Measurements from ENCODE around the gene PVALB. TPM values are rescaled to one million over a fixed set of nuclear protein-coding genes. Genes with fewer than 3 reads are reported as not detected.

Gene PVALB
- total and polyA plus RNA-seq, 4 donors: 0.56 to 3.4 (median 1.1) TPM

GRCh38 chr22:36796552-36797175, 20.2 kb downstream of the PVALB start:
- H3K36me3 ChIP-seq (ENCODE audit: control insufficient read depth in 4 of 4, insufficient read depth in 3 of 4, low read depth in 1 of 4, low read length in 3 of 4): no peaks in the 10 kb centered on the region
- TF ChIP-seq FOXA2 (IDR thresholded peaks at IDR 0.05) (no peak), EGR1 (IDR thresholded peaks at IDR 0.05; ENCODE audit: low read depth in 2 of 2) (no peak), JUND (IDR thresholded peaks at IDR 0.05) (no peak), HNF4A (conservative IDR thresholded peaks at IDR 0.05) (no peak), REST (IDR thresholded peaks at IDR 0.05) (no peak), FOXA1 (IDR thresholded peaks at IDR 0.05) (no peak), GABPA (IDR thresholded peaks at IDR 0.05 in 1 of 2, conservative IDR thresholded peaks at IDR 0.05 in 1 of 2) (no peak), SP1 (IDR thresholded peaks at IDR 0.05) (no peak), ZBTB33 (IDR thresholded peaks at IDR 0.05) (no peak), CTCF (IDR thresholded peaks at IDR 0.05; ENCODE audit: low read depth, low read length, missing input control) (no peak), RAD21 (IDR thresholded peaks at IDR 0.05) (no peak), RXRA (IDR thresholded peaks at IDR 0.05) (no peak), YY1 (IDR thresholded peaks at IDR 0.05) (no peak)
- H3K4me1 ChIP-seq (ENCODE audit: control insufficient read depth in 4 of 4, insufficient read depth in 4 of 4, low read length in 3 of 4): no peaks in the 10 kb centered on the region
- H3K9me3 ChIP-seq (ENCODE audit: control insufficient read depth in 4 of 4, low read length in 3 of 4): no peaks in the 10 kb centered on the region
- DNase-seq (ENCODE audit: low spot score): no peak
- no peak overlapping the region for H3K4me3 ChIP-seq (ENCODE audit: low read depth in 1 of 3, low read length in 3 of 3)
- H3K27me3 ChIP-seq (ENCODE audit: control insufficient read depth in 4 of 4, insufficient read depth in 4 of 4, low read length in 3 of 4): peaks cover 0 to 5% (median 0%) of the 10 kb centered on the region in 4 donors
- H3K27ac ChIP-seq (ENCODE audit: low read depth in 1 of 2, low read length in 2 of 2): no peak overlapping the region
- H3K9ac ChIP-seq (ENCODE audit: low read depth in 1 of 2, low read length in 2 of 2): no peak overlapping the region
- 67% methylated on average over 7 of the region's 7 CpGs for WGBS

- H3K36me3 ChIP-seq (ENCODE audit: control insufficient read depth in 4 of 4, insufficient read depth in 3 of 4, low read depth in 1 of 4, low read length in 3 of 4): no peaks in the 10 kb centered on the region
- no peak overlapping the region for H3K27ac ChIP-seq (ENCODE audit: low read depth in 1 of 2, low read length in 2 of 2)
- no peaks in the 10 kb centered on the region for H3K9me3 ChIP-seq (ENCODE audit: control insufficient read depth in 4 of 4, low read length in 3 of 4)
- H3K4me1 ChIP-seq (ENCODE audit: control insufficient read depth in 4 of 4, insufficient read depth in 4 of 4, low read length in 3 of 4): no peaks in the 10 kb centered on the region
- 84% methylated on average over 7 of the region's 7 CpGs for WGBS
- TF ChIP-seq TAF1 (conservative IDR thresholded peaks at IDR 0.05) (no peak), REST (IDR thresholded peaks at IDR 0.05) (no peak), RXRA (IDR thresholded peaks at IDR 0.05) (no peak), YY1 (IDR thresholded peaks at IDR 0.05) (no peak), FOXA1 (IDR thresholded peaks at IDR 0.05) (no peak), NR2F2 (IDR thresholded peaks at IDR 0.05) (no peak), FOXA2 (IDR thresholded peaks at IDR 0.05) (no peak), HNF4A (conservative IDR thresholded peaks at IDR 0.05) (no peak), EGR1 (IDR thresholded peaks at IDR 0.05; ENCODE audit: low read depth in 2 of 2) (no peak), JUND (IDR thresholded peaks at IDR 0.05) (no peak), RAD21 (IDR thresholded peaks at IDR 0.05) (no peak), CTCF (IDR thresholded peaks at IDR 0.05; ENCODE audit: low read depth, low read length, missing input control) (no peak), HNF4G (IDR thresholded peaks at IDR 0.05) (no peak)
- H3K4me3 ChIP-seq (ENCODE audit: low read depth in 1 of 3, low read length in 3 of 3): no peak overlapping the region
- no peak for DNase-seq (ENCODE audit: low spot score)
- H3K27me3 ChIP-seq (ENCODE audit: control insufficient read depth in 4 of 4, insufficient read depth in 4 of 4, low read length in 3 of 4): peaks cover 0 to 12% (median under 1%) of the 10 kb centered on the region in 4 donors
- no peak overlapping the region for H3K9ac ChIP-seq (ENCODE audit: low read depth in 1 of 2, low read length in 2 of 2)
Observed at GRCh38 chr22:36795633-36796032, 21.2 kb downstream of the PVALB start.

Data from liver (tissue), 9 donors.